GM19193 (cell line): ENCODE measurements around the gene GNAQ.

Source experiments
- POLR2A ChIP-seq: IDR thresholded peaks from 4 replicates; pipeline ENCODE4 v1.6.1; 2011; ENCODE audit not compliant: insufficient read depth, insufficient read length; ENCODE audit errors: extremely low read depth

The GNAQ gene

GRCh38 chr9:77877976-77878375 lies 153.6 kb downstream of the GNAQ start:
- TF ChIP-seq POLR2A: no peak

- TF ChIP-seq POLR2A: no peak
Measured at GRCh38 chr9:77876590-77876989, 155.0 kb downstream of the GNAQ start.

- TF ChIP-seq POLR2A: no peak
Measured at GRCh38 chr9:77876091-77876490, 155.5 kb downstream of the GNAQ start.

GRCh38 chr9:77872863-77873262 lies 158.7 kb downstream of the GNAQ start:
- TF ChIP-seq POLR2A: no peak

- TF ChIP-seq POLR2A: no peak
Measured at GRCh38 chr9:77872177-77872576, 159.4 kb downstream of the GNAQ start.

GRCh38 chr9:77871483-77871882 lies 160.1 kb downstream of the GNAQ start:
- no peak for TF ChIP-seq POLR2A

- TF ChIP-seq POLR2A: no peak
Measured at GRCh38 chr9:77866878-77867277, 164.7 kb downstream of the GNAQ start.

GRCh38 chr9:77865385-77866047 lies 166.1 kb downstream of the GNAQ start:
- no peak for TF ChIP-seq POLR2A

GRCh38 chr9:77864211-77864889 lies 167.3 kb downstream of the GNAQ start:
- no peak for TF ChIP-seq POLR2A

- no peak for TF ChIP-seq POLR2A
Measured at GRCh38 chr9:77857513-77858259, 173.9 kb downstream of the GNAQ start.

GRCh38 chr9:77856615-77857014 lies 175.0 kb downstream of the GNAQ start:
- no peak for TF ChIP-seq POLR2A

- TF ChIP-seq POLR2A: no peak
Measured at GRCh38 chr9:77854916-77855311, 176.7 kb downstream of the GNAQ start.

- no peak for TF ChIP-seq POLR2A
Measured at GRCh38 chr9:77854258-77854915, 177.2 kb downstream of the GNAQ start.

GRCh38 chr9:77853716-77854115 lies 177.9 kb downstream of the GNAQ start:
- no peak for TF ChIP-seq POLR2A

GRCh38 chr9:77851882-77852595 lies 179.6 kb downstream of the GNAQ start:
- TF ChIP-seq POLR2A: no peak
